Caki2 (cell line): ENCODE data around the gene WDCP. TPM values are rescaled to one million over a fixed set of nuclear protein-coding genes. Genes with fewer than 3 reads are reported as not detected.

ENCODE experiments used
- DNase-seq: peaks from one replicate; pipeline ENCODE4 v3.0.0-alpha.2; 2015; ENCODE audit warnings: low read depth
- in situ Hi-C: cut with HindIII; loops from 2 replicates; pipeline ENCODE4 v1.10.0; 2016; ENCODE audit warnings: low sequenced_read_pairs, low pct_unique_long_range_greater_than_20kb, mixed read lengths
- total RNA-seq: library from RNA; depleted of rRNA; stranded (reverse); fragments of >200 nt; shearing (Covaris generic); gene quantifications from 2 replicates; pipeline ENCODE4 v1.2.3, GENCODE V29; 2014; ENCODE audit warnings: low replicate concordance; rRNA removed

The WDCP gene
- total RNA-seq, 1 experiment from 2014 or later: 10.6 TPM

DNA sequence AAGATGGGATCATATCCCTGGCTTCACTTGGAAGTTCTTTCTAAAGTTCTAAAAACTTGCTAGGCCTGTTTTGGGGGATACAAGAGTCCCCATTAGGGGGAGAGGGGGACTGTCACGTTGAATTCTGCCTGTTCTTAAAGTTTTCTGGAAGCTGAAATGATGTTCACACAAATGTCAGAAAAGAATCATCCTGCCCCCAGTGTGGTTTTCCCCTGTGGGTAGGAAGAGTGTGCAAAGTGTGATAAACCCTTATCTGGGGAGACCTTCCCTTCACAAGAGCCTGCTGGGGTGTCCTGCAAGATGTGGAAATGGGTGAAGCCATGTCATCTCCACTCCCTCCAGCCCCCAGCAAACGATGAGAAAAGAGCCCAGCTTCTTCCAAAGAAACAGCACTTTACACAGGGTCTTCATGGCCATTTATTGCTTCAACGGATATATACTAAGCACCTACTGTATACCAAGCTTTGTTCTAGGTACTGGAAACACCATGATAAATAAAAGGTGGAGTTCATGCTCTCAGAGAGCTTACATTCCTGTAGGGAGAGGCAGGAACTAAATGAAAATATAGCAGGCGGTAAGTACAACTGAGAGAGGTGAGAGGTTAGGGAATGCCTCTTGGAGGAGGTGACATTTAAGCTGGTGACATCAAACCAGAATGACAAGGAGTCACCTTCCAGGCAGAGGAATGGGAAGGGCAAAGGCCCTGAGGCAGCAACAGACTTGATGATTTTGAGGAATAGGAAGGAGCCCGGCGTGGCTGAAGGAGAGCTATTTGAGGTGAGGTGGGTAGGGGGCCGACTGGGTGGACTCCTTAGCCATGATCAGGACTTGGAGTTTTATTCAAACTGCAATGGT lies 35.7 kb downstream of the WDCP start:
- DNase-seq: no peak
- in situ Hi-C loops: no loop called here

DNA sequence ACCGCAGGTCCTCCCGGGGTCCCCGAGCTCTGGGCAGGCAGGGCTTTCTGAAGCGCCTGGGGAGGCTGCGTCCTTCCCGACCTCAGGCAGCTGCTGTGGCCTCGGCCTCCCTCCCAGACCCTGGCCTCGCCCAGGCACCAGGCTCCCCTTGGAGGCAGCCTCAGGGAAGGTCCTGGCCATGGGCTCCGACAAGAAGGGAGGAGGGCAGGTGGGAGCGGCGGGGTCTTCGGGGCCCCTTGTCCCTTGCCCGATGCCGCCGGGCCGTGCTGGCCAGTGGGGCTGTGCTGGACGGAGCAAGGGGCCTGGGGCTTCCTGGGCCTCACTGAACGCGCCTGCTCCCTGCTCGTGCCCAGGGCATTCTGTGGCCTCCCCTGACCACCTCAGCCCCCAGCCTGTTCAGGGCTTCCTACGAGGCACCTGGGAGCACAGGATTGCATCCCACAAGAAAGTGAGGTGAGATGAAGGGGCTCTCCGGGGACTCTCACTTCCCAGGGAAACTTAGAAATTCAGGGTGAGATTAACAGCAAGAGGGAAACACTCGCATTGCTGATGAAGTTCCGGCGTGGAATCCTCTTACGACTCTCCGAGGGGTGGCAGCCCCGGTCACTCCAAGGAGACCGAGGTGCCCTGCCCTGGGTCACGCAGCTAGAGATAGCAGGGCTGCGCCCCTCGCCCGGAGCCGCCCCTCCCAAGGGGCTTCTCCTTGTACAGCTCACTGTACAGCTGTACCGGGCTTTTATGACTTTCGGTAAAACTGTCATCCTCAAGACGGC lies 36.5 kb downstream of the WDCP start:
- in situ Hi-C loops: no loop called here
- DNase-seq: no peak

DNA sequence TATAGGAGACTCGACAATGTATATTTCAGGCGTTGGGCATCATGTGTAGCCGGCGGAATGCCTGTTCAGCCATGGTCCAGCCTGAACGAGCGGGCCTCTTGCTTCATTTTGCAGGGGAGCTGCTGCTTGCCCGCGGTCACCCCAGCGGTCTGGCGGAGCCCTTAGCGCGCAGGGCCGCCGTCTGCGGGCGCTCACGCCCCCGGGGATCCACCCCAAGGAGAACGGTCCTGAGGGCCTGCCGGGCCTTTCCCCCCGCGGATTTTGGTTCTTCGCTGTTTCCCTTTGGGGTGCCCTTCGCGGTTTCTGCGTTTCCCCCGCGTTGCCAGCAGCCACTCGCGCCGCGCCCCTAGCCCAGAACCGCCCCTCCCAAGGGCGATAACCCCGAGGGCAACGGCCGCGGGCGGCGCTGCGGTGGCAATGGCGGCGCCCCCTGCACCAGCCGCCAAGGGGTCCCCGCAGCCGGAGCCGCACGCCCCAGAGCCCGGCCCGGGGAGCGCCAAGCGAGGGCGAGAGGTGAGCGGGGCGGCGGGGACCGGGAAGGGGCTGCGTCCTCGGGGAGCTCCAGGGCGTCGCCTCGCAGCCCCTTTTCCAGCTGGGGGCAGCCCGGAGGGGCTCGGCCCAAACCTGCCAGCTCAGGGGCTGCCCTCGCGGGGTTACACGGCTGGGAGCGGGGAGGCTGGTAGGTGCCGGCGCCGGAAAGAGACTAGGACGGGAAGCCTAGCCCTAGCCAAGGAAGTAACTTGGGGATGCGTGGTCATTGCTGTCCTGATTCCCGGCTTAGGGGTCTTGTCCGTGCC lies 37.3 kb downstream of the WDCP start, which contains the start of gene MFSD2B:
MFSD2B (plus strand) TSS at position 406 of the 797 bp plus-strand sequence; CDS start at position 418, 12 bp downstream.
- in situ Hi-C loops: no loop called here
- DNase-seq: no peak

DNA sequence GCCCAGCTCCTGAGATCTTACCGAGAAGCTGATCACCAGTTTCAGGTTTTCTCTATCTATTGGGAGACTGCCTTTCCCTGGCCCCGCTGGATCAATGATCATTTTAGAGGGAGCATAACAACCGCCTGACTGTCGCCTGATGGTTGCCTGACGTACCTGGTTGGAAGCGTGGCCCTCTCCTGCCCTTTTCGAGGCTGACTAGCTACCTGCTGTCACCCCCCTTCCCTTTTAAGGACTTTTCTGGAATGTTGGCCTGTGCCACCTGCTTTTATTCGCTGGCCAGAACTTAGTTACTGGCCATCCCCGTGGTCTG lies 37.9 kb downstream of the WDCP start:
- no peak for DNase-seq
- in situ Hi-C loops: no loop called here

DNA sequence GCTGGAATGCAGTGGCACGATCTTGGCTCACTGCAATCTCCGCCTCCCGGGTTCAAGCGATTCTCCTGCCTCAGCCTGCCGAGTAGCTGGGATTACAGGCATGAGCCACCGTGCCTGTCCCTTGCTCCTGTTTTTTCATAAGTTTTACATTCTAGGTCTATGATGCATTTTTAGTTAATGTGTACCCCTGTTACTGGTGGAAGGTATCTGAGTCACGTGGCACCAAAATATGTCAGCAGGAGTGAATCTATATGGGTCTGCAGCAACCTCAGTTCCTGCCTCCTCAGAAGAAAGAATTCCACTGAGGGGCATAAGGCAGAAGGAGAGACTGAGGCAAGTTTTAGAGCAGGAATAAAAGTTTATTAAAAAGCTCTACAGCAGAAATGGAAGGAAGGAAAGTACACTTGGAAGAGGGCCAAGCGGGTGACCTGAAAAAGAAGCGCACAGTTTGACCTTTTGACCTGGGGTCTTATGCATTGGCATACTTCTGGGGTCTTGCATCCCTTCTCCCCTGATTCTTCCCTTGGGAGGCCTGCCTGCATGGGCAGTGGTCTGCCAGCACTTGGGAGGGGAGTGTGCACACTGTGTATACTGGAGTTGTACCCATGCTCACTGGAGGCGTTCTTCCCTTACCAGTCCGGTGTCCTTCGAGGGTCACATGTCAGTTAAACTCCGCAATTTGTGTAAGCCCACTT lies 38.4 kb downstream of the WDCP start:
- DNase-seq: peak; percentile 58
- in situ Hi-C loops: no loop called here

DNA sequence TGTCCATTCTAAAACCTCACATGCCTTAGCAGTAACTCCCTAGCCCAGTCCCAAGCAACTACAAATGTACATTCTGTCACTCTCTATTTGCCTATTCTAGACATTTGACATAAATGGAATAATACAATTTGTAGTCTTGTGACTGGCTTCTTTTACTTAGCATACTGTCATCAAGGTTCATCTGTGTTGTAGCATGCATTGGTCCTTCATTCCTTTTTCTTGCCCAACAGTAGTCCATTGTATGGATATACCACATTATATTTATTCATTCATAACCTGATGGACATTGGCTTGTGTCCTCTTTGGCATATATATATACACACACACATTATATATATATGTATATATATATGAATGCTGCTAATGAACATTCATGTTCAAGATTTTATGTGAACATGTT lies 39.5 kb downstream of the WDCP start:
- in situ Hi-C loops: no loop called here
- no peak for DNase-seq

DNA sequence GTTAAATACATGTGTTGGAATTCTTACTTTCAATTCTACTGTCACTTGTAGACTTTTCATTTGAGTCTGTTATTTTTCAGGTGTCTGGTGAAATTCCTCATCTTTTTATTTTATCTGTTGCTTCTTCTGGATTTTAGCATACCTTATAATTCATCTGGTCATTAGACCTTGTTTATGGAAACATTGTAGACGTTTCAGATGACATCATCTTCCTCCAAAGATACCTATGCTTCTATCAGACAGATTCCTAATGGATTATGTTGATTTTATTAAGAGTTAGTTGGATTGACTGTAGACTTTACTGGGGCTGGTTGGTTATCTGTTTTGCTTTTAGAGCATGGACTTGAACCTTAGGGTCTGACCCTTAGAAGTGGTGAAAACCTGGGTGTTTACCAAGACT lies 52.6 kb downstream of the WDCP start:
- in situ Hi-C loops: no loop called here
- DNase-seq: no peak

DNA sequence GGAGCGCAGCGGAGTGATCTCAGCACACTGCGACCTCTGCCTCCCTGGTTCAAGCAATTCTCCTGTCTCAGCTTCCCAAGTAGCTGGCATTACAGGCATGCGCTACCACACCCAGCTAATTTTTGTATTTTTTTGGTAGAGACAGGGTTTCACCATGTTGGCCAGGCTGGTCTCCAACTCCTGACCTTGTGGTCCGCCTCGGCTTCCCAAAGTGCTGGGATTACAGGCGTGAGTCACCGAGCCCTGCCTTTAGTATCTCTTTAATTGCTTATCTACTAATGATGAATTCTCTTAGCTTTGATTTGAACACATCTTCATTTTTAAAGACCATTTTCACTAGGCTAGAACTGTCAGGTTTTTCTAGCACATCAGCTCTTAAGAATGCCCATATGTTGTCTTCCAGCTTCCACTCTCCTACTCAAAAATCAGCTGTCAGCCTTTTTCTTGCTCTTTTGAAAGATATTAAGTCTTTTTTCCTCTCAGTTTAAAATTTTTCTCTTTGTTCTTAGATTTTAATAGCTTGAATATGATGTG lies 53.4 kb downstream of the WDCP start:
- in situ Hi-C loops: no loop called here
- DNase-seq: no peak

DNA sequence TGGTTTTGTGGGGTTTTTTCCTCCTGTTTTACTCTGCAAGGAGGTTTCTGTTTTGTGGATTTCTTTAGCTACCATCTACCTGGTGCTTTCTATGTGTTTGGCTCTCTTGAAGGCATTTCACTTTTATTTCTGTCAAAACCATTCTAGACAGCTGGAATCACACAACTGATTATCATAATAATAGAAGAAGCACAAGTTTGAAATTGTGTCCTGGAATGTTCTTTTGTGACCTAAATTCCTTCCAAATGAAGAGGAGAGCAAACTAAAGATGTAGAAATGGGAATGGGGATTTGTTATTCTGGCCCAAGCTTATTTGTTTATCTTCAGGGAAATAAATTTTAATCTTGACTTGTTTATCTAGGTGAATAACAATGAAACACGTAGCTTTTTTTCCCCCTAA lies 54.3 kb downstream of the WDCP start:
- in situ Hi-C loops: no loop called here
- DNase-seq: no peak

DNA sequence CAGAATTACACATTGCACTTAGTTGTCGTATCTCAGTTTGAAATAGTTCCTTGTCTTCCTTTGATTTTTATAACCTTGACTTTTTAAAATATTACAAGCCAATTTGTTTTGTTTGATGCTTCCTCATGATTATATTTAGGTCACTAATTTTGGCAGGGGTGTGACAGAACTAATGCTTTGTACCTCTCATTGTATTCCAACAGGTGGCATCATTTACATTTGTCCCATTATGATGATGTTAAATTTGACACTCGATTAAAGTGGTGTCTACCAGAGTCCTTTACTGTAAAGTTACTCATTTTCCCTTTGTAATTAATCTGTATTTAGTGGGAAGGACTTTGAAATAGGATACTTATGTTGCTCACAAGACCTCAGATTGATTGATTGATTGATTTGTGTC lies 58.8 kb downstream of the WDCP start:
- DNase-seq: no peak
- in situ Hi-C loops: no loop called here

Other genes with a start within 250 kb of the WDCP start
- gene ATAD2B, start 120.3 kb downstream of the WDCP start, total RNA-seq: 2.0 and 5.7 TPM in 2 replicates
- 16.0 and 24.3 TPM in 2 replicates for gene UBXN2A, start 106.9 kb downstream of the WDCP start, total RNA-seq
- gene MFSD2B, start 37.3 kb downstream of the WDCP start, total RNA-seq: not detected in 2 replicates
- 8.2 and 12.5 TPM in 2 replicates for gene FKBP1B, start 2.4 kb upstream of the WDCP start, total RNA-seq
- gene SF3B6, start 28.9 kb upstream of the WDCP start, total RNA-seq: 239 and 275 TPM in 2 replicates
- gene TP53I3, start 37.4 kb upstream of the WDCP start, total RNA-seq: 168 and 185 TPM in 2 replicates
- 0.57 TPM in 1 of 2 replicates, not detected in the other for gene PFN4, start 75.9 kb upstream of the WDCP start, total RNA-seq
- gene FAM228B, start 76.1 kb upstream of the WDCP start, total RNA-seq: 12.1 and 15.0 TPM in 2 replicates
- 1.5 TPM in 1 of 2 replicates, not detected in the other for gene FAM228A, start 127.7 kb upstream of the WDCP start, total RNA-seq